HG03135 (cell line): ENCODE data around the gene ZC3HAV1.
A peak's percentile ranks its signal among the peaks of the same experiment; 100 is the strongest.
"Not testable (repeated sequence)": the region's sequence is repeated elsewhere in the genome, so short reads cannot be mapped to it uniquely, and the experiment has no call there.

Experiments
- ATAC-seq: cut with Tn5 transposase; IDR thresholded peaks from one replicate; pipeline ENCODE4 v1.9.1; 2021; ENCODE audit warnings: mild to moderate bottlenecking, moderate library complexity; ENCODE audit not compliant: unreplicated experiment

The ZC3HAV1 gene

DNA sequence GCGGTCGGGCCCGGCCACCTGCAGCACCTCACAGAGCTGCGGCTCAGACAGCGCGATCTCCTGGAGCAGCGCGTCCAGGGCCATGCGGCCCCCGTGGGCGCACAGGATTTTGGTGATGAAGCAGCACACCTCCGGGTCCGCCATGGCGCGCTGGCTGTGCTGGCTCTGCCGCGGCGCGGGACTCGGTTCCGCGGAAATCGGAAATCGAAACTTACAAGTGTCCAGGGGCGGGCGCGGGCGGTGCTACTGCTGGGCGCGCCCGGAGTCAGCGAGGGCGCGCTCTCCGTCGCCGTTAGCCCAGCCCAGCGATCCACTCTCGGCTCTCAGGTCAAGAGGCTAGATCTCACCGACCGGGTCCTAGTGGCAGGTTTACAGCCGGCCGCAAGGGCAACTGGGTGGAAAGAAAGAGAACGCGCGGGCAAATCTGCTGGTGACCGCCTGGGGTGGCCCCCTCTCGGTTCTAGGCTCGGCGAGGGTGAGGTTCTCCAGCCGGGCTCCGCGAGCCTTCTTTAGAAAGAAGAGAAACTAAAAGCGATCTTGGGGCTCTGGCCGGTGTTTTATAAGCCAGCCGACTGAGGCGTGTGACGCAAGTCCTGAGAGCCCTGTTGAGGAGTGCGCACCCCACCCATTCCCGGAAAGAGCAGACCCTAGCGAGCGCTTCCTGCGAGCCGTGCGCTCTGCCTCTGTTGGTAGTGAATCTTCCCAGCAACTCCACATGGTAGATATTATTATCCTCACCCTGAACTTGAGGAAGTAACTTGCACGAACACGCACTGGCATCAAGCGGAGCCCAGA lies at the start of gene ZC3HAV1:
Gene ZC3HAV1 (minus strand): TSS at position 533 of the 795 bp plus-strand sequence. CDS start 389 bp downstream, at position 144.
- peak; percentile 65 for ATAC-seq

DNA sequence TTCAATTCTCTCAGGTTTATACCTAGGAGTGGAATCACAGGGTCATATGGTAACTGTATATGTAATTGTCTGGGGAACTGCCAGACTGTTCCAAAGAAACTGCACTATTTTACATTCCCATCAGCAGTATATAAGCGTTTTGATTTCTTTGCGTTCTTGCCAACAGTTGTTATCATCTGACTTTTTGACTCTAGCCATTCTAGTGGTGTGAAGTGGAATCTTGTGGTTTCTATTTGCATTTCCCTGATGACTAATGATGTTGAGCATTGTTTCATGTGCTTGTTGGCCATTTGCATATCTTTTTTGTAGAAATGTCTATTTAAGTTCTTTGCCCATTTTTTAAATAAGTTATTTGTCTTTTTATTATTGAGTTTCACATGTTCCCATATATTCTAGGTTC lies 44.3 kb upstream of the ZC3HAV1 start:
- no peak for ATAC-seq

DNA sequence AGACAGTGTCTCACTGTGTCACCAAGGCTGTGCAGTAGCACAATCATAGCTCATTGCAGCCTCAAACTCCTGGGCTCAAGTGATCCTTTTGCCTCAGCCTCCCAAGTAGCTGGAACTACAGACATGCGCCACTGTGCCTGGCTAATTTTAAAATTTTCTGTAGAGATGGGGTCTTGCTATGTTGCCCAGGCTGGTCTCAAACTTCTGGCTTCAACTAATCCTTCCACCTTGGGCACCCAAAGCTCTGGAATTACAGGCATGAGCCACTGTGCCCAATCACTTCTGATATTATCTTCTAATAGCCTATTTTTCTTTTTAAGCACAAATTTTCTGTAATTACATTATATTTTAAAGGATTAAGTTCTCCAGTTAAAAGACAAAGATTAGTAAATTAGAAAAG lies 42.6 kb upstream of the ZC3HAV1 start:
- no peak for ATAC-seq

DNA sequence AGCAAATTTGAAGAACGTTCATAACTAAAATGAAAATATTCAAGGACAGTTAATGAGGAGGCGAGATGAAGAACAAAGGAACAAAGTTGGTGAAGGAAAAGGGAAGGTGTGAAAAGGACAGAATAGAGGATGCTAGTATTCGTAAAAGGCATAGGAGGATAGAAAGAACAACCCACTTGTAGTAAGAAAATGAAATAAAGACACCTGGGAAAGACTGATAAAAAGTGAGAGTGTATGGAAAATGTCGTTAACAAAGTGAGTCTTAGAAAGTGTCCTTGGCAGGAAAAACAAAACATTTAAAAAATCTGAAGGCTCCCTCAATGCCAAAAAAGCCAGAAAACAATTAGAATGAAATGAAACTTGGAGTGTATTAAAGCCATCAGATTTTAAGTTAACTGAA lies 29.6 kb upstream of the ZC3HAV1 start:
- no peak for ATAC-seq

DNA sequence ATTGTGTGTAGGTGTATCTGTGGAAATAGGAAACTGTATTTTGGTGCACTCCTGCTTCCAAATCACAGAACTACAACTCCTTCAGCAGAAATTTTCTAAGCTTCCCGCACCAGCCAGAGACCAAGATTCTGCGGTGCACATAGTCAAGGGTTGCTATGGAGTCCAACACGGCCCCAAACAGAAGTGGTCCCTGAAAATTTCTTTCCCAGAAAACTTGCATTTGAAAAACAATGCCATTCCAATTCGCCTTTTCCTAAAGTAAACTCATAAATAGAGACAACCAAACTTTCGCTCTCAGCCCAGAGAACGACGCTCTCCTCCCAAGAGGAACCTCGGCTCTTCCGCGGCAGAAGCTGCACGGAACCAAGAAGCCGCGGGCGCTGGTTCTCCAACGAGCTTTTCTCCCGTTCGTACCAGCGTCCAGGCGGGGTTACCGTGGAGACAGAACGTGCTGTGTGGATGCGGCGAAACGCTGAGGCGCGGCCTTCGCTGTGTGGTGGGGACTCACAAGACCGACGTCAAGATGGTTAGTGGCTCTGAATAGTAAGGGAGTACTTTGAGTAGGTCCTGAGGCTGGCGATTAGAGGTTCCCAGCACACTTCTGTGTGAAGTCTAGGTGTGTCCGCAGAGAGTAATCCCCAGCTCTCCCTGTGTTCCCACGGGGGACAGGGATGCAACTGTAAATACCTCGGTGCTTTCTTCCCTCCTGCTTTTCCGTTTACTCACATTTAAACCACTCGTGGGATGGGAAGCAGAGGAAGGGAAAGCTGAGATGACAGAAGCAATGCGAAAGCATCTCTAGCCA lies 24.0 kb upstream of the ZC3HAV1 start:
- peak; percentile 93 for ATAC-seq

DNA sequence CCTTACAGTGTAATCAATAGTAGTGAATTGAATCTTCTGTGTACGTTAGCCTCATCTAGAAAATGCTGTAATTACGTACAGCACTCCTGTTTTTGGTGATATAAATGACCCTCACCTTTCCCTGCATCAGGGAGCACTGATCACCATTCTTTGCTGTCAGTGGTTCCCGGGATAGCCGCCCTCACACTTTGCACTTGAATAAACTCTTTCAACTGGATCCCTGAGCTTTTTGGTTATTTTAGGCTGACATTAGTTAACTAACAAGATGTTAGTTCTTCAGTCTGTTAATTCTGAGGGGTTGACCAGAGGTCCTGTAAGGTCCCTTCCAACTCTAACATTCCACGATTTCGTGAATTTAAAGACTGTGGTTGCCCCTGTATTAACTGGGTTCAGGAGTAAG lies 23.4 kb upstream of the ZC3HAV1 start:
- no peak for ATAC-seq

DNA sequence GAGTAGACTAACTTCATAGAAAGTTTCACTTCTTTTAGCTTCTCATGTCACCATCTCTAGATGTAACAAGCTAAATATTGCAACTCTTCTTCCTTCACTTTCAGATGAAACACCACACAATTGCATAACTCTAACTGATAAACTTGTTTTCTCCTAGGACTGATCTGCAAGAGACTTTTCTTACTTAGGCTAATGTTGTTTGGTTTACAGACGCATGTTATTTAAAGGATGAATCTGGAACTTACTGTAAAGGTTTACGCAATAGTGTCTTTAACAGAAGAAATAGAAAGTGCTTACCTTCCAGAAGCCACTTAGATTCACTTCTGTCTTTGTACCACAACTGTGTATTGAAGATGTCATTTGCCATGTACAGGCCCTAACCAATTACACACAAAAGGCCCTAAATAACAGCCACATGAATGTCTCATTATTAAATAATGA lies 22.1 kb upstream of the ZC3HAV1 start:
- ATAC-seq: no peak

DNA sequence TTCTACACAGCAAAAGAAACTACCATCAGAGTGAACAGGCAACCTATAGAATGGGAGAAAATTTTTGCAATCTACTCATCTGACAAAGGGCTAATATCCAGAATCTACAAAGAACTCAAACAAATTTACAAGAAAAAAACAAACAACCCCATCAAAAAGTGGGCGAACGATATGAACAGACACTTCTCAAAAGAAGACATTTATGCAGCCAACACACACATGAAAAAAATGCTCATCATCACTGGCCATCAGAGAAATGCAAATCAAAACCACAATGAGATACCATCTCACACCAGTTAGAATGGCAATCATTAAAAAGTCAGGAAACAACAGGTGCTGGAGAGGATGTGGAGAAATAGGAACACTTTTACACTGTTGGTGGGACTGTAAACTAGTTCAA lies 20.3 kb upstream of the ZC3HAV1 start:
- not testable (repeated sequence) for ATAC-seq

DNA sequence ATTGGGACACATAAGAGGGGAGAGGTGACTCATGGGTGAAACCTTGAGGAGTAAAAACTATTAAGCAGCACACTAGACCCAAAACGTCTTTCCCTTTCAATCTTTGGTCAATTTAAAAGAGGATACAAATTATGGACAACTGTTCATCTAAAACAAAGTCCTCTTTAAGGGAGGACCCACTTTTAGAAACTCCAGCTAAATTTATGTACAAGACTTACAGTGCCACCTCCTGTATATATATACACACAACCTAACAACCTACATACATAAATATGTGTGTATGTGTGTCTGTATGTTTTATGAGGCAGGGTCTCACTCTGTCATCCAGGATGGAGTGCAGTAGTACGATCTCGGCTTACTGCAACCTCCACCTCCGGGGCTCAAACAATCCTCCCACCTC lies 18.1 kb upstream of the ZC3HAV1 start:
- no peak for ATAC-seq

DNA sequence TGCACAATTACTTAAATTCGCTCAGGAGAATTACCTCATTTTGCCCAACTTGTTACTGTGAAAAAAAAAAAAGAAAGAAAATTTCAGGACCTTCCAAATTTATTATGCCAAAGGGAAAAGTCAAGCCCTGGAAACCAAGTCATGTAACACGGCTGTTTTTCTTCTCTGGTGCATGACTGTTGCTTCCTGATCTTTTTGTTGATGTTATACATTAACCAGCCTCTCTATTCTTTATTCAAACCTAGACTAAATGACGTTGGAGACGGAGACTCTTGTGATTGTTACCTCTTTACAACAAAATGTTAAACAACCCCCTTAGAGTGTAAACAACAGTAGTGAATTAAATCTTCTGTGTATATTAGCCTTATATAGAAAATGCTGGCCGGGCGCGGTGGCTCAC lies 16.1 kb upstream of the ZC3HAV1 start:
- no peak for ATAC-seq

DNA sequence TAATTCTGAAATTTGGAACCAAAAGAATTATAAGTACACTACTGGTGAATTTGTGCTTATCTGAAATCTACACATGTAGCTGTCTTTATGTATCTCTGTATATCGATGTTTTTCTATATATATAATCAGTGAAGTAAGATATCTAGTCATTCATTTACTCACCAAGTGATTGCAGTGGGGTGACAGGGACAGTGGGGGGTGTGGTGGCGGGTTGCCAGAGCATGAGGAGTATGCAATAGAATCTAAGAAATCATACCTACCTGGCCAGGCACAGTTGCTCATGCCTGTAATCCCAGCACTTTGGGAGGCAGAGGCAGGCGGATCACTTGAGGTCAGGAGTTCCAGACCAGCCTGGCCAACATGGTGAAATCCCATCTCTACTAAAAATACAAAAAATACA lies 15.5 kb upstream of the ZC3HAV1 start:
- ATAC-seq: not testable (repeated sequence)

DNA sequence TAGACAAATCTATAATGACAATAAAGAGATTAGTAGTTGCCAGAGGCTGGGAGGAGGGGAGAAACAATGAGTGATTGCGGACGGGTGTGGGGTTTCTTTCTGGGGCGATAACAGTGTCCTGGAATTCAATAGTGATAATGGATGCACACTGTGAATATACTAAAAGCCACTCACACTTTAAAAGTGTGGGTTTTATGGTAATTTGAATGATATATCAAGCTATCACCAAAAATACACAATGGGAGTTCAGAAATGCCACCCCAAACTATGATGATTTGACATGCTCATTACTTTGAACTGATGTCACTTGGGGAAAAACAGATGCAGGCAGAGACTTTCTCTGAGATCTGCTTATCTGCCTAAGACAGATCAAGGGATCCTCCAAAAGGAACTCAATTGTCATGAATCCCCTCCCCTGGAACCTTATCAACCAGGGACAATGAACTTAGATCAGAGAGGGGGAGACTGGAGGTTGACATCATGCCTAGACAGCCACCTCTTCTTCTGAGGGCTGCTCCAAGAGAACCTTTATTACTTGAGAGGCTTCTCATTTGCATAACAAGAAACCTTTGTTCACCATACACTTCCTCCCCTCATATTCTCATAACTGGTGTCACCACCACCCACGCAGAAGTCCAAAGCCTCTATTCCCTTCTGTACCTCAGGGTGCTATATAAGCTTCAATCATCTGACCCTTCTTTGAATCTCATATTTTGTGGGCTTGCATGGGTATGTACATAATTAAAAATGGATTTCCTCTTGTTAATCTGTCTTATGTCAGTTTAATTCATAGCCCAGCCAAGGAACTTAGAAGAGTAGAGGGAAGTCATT lies 14.8 kb upstream of the ZC3HAV1 start:
- peak; percentile 49 for ATAC-seq

DNA sequence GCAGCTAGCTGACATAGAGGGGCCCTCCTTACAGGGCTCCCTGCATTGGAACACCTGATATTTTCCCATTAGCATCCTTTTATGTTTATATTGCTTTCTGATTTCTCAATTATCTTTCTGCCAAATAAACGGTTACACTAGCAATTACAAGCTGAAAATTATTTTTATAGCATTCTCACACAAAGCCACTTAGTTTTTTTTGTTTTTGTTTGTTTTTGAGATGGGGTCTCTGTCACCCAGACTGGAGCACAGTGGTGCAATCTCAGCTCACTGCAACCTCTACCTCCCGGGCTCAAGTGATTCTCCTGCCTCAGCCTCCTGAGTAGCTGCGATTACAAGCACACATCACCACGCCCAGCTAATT lies 9.9 kb upstream of the ZC3HAV1 start:
- ATAC-seq: no peak

DNA sequence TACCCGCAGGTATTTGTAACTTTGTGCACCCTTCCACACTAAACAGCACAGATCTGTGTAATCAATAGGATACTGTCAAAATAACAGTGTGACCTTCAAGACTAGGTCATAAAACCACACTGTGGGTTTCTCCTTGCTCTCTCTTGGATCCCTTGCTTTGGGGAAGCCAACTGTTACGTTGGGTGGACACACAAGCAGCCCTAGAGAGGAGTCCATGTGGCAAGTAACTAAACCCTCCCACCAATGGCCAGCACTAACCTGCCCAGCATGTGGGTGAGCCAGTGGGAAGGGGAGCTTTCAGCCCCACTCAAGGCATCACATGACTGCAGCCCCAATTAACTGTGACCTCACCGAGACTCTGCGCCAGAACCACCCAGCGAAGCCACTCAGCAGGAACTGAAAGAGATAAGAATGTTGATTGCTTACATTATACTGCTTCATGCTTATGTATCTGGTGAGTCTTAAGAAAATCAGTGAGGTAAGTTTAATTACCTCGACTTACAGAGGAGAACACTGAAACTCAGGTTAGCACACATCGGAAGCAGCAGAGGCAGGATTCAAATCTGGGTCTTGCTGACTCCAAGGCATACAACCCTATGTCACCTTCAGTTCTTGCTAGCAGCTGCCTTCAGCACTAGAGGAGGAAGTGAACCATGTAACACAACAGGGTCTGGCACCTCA lies 9.4 kb upstream of the ZC3HAV1 start:
- ATAC-seq: peak; percentile 76

DNA sequence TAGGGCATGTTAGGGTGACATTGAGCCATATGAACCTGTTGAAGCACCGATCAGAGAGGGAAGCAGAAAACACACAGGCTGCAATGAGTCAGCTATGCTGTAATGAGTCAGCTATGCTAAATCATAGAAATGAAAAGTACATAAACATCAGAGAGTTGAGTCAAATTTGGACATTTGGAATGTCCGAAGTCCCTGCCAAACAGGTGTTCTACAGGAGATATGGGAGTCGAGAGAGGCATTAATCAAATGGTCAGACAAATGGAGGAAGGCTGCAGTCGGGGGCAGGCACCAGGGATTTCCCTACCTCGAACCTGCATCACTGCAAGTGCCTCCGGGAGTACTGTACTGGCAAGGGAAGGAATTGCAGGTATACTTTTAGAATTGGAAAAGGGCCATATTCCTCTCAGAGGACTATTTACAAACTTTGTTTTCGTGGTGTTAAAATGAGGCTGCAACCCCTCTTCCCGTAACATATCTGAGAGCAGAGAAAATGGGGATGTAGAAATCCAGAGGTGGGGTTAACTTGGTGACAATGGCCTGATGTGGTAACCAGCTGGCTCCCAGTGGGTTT lies 8.8 kb upstream of the ZC3HAV1 start:
- peak; percentile 62 for ATAC-seq

DNA sequence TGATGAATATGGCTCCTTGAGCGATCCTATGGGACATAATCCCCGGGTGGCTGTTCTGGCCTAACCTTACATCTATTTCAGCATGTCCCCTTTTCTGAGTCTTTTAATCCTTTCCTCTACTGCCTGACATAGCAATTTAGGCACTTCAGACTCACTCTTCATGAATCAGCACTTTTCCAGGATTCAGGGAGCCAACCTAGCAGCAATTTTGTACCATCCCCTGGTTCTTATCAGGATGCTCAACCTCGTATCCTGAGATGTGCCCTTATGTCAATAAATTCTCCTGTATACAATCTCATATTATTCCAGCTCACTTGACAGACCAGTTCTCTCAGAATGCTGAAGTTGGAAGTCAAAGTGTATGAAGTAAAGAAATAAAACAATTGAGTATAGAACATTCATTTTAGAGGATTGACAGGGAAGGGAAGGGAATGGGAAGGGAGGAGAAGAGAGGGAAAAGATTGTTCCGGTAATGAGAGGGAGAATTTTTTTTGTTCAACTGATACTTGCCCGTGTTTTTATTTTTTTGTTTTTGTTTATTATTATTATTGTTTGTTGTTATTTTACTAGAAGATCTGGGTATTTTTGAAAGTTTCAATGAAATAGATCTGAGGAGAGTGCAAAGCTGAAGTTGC lies 8.2 kb upstream of the ZC3HAV1 start:
- no peak for ATAC-seq

DNA sequence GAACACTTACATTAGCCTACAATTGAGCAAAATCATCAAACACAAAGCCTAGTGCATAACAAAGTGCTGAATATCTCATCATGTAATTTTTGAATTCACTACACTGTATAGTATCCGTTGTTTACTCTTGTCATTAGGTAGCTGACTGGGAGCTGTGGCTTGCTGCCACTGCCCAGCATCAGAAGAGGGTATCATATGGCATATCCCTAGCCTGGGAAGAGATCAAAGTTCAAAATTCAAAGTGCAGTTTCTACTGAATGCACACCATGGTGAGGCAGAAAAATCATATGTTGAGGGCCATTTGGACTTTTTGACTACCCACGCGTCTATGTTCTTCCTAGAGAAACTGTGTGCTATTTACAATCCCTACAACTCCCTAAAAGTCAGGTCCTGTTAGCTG lies 7.5 kb upstream of the ZC3HAV1 start:
- no peak for ATAC-seq

DNA sequence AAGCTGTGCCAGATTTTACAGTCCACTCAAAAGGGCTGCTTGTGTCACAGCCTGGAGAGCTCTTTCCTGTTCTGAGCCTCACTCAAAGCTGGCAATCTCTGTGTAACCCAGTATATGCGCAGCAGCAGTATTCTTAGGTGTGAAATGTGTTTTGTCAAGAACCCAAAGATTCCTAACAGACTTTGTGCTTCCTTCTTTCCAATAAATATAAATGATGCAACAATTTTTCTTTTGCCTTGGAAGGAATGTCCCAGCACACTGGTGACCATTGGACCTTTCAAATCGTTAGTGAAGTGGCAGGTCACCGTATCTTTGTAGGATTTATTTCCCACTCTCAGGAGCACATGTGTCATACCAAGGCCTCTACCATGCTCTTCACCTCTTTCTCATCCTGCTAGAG lies 5.6 kb upstream of the ZC3HAV1 start:
- no peak for ATAC-seq

DNA sequence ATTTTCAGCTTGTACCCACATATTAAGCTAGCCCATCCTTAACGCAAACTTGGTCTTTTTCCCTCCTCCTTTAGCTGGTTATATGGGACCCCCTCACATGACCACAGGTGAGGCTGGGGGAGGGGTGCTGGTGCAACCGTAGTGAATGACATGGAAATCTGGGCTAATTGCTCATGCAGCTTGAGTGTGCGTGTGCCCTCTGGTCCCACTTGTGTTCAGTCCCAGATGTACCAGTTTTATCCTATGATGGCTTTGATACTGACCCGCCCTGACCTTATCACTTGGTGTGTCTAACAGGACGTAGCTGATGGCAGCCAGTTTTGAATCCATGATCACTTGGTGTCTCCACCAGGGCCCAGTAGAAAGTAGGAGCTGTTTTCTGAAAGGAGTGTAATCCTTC lies 5.1 kb upstream of the ZC3HAV1 start:
- no peak for ATAC-seq

DNA sequence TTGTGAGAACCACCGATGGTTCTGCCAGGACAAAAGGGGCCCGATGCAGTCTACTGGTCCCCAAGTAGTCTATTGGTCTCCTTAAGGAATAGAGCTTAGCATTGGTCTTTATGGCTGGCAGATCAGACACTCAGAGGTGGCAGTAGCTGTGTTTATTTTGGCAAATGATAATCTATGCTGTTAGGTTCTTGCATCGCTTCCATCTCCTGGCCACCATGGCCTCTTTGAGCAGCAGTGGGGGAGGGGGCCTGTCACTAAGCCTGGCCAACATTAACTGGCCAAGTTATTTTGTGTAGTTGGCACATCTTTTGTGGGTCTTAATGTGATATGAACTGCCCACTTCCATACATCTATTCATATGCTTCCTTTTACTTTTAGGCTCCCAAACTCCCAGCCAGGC lies 4.5 kb upstream of the ZC3HAV1 start:
- ATAC-seq: no peak
